Stimulated activated naive CD8-positive, alpha-beta T cell treated with anti-CD3 and anti-CD28 coated beads, Interleukin-15, Interleukin-2, amounts not matched to agents 100 U/mL and 50 U/mL, for 24 hours (primary cell): Measurements from ENCODE around the gene SLC24A3.

Experiments used
- ATAC-seq: fragments of 150-1000 bp; cut with Tn5 transposase; one replicate; pipeline ENCODE4 v1.10.0; 2021
- DNase-seq: peaks from one replicate; pipeline ENCODE4 v3.0.0; 2021

SLC24A3 gene

DNA sequence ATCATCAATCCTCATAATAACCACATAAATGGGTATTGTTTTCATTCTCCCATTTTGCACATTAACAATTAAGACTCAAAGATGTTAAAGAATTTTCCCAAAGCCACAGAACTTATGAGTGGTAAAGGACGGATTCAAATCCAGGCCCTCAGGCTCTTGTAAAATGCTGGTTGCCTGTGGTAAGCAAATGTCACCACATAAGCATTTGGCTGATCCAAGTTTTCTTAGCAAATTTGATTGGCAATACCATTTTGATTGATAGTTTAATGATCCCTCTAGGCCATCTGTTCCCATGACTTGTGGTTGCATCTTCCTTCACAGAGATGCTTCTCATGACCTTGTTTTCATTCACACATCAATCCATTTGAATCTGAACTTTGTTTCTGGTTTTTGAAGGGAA lies 293.6 kb downstream of the SLC24A3 start:
- DNase-seq (no peak), ATAC-seq (no peak)

DNA sequence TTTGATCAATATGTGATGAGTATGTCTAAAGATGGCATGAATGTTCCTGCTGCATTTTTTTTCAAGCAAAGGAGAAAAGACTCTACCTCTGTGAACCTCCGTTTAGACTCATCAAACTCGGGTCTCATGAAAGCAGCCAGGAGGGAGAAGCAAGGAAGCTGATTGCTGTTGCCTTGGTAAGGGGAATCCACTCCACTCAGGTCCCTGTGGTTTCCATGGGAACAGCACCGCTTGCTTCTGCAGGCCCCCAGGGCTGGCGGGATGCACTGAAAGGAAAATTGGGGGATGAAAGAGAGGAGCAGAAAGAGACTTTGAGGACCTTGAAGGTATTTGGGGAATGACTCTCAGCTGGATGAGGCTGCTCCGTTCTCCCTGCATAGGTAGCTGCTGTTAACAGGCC lies 296.0 kb downstream of the SLC24A3 start:
- ATAC-seq (no peak), DNase-seq (no peak)

DNA sequence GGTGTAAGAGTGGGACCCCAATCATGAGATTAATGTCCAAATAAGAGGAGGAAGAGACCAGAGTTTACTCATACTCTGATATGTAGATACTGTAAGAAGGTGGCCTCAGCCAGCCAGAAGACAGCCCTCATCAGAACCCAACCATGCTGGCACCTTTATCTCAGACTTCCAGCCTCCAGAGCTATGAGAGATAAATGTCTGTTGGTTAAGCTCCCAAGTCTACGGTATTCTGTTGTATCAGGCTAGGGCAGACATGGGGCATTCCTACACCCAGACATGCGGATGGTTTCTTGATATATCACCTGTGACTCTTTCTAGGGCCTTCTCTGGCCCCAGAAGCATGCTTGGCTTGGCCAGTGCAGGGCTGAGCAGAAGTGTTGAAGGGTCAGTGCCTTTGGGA lies 298.2 kb downstream of the SLC24A3 start:
- ATAC-seq, result no peak

DNA sequence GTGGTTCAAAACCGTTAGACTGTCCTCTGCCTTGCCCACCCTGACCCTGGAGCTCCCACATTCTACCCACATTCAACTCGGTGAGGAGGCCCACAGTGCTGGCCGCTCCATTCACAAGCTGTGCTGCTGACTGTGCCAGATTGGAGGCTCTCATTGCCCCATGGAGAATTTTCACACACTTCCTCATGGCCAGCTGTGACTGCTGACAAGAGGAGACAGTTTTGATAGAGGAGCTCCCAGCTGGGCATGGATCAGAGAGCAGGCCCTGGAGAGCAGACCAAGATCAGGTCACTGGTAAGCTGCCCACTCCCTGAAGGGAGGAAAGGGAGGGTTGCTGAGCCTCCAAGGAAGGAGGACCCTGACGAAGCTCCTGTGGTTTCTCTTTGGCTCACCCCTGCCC lies 299.5 kb downstream of the SLC24A3 start:
- ATAC-seq (no peak), DNase-seq (no peak)

More for the DNA sequence above, 298.2 kb downstream of the SLC24A3 start:
- DNase-seq, result no peak

DNA sequence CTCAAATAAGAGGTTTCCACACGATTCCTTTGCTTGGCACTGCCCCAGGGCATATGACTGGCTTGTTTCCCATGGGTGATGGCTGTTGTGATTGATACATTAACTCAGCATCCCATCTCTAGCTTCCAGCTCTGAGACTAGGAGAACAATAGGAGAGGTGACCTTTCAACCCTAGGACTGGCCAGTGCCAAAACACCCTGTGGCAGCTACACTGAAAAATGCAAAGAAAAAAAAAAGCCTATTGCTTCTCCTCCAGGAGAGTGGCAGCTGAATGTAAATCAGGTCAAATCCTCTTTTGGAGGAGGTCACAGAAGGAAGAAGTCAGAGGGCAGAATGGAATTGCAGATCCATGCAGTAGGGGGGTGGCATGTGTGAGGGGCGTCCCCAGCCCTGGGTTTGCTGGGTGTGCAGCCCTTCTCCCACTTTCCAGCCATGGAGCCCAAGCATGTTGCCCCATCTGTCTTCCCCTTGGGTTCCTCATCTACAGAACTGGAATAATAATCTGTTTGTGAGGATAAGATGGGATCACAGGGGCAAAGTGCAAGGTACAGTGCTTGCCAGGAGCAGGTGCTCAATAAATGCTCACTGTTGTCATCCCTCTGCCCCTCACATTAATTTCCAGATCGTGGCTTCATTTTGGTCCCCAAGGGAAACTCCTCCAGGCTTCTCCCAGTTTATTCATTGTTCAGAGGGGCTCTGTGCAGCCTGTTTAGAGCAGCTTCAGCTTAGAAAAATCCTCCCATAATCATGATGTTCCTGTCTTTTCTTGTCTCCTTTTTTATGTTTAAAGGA lies 300.6 kb downstream of the SLC24A3 start:
- DNase-seq, result no peak
- ATAC-seq, result no peak

DNA sequence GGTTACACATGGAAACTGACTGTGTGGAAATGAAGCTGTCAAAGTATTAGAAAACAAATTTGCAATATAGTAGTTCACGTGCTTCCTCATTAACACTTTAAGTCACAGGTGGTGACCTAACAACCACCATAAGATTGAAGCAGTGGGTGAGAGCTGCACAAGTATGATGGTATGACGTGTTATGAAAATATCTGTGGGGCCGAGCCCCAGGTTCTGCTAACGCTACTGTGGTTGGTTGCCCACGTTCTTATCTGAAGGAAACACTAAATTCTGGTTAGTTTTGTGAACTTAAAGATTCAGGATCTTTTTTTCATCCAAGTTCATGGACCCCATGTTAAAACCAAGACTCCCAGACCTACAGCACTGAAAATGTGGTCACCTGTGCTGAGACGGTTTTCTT lies 302.6 kb downstream of the SLC24A3 start:
- no peak for ATAC-seq
- DNase-seq, result no peak

DNA sequence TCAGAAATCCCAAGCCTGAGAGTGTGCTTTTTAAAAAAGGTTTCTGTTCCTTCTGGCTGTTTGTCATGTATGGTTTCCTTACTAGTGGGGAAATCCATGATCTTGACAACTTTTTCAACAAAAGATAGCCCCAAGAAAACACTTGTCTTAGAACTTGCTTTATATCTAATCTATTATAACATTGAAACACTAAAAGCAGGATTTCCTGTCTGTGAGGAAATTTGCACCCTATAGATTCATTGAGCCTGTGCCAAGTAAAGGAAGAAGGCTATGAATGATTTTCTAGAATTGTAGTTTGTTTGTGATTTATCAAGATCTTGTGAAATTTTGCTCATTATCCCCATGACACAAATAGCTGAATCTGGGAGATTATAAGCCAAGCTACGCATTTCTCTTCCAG lies 307.0 kb downstream of the SLC24A3 start:
- DNase-seq (no peak), ATAC-seq (no peak)

DNA sequence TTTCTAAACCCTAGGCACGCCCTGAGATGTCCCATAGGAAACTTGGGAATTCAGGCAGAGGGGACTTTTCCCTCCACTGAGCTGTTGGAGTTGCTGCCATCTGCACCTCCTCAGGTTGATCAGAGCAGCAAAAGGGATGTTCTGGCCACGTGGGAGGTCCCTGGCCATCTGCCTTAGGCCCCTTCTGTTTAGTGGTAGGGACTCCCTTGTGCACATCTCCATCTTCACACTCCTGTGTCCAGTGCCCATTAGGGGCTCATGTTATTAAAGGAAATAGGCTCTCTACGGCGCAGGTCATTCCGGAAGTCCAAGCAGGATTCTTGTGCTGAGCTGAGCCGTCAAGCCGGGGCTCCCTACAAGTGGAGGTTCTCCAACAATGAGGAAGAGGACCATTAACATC lies 307.8 kb downstream of the SLC24A3 start:
- no peak for DNase-seq
- no peak for ATAC-seq

DNA sequence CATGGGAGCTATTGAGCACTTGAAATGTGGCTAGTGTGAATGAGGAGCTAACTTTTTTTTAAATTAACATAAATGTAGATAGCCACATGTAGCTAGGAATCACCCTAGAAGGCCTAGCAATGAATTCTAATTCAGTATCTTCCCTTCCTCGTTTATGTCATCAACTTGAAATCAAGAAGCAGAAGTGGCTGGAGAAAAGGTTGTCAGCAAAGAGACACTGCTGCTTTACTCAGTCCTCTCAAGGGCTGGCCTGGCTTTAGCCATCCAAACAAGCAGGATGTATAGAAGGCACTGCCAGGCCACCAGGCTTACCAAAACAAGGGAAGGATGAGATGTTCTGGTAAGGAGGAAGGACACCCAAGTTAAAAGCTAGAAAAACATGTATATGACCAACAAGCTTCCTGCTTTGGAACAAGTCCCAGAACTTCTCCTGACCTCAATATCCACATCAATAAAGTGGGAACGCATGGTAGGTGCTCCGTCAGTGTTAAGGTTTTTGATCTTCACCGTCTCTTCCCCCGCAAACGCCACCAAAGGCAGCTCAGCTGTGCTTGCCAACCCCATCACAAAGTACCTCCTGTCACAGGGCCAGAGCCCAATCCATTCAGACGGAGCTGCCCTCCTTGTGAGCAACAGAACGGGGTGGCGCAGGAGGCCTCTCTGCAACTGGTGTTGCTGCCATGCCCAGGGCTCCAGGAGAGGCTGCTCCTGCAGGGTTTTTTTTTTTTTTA lies 309.8 kb downstream of the SLC24A3 start:
- ATAC-seq (no peak), DNase-seq (peak; percentile 10)

DNA sequence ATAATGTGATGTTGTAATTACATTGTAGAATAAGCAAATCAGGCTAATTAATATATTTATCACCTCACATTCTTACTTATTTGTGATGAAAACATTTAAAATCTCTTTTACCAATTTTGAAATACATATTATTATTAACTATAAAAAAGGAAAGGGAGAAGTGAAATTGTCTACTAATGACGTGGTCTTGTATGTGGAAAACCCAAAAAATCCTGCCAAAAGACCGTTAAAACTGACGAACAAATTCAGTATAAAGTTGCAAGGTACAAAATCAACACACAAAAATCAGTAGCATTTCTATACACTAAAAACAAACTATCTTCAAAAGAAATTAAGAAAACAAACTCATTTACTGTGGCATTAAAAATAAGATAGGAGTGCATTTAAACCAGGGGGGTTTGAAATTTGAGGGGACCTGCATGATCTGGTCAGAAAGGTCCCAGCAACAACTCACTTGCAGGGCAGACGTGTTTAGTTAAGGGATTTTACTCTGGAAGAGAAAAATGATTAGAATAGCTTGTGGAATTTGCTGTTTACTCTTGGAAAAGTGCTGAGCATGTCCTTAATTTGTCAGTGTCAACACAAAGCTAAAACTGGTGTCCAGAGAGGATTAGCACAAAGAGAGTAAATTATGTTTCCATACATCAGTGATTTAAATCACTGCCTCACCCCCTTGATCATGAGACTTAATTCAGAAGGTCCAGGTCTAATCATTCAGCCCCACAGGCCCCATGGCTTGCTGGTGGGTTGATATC lies 310.6 kb downstream of the SLC24A3 start:
- ATAC-seq (no peak), DNase-seq (no peak)

DNA sequence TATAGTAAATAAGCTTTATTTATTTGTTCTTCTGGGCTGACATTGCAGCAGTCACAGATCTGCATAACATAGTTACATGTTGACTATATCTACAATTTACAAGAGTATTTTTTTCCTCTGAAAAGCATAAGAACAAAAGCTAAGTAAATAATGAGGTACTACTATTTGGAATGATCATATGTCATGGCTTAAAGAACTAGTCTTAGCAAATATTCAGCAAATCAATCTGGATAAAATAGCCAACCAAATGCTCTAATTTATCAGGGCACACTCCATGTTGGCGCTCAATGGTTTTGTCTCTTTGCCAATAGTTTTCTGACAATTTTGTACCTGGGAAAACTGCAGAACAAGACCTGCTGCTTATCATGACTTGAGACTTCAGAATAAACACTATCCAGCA lies 312.2 kb downstream of the SLC24A3 start:
- no peak for ATAC-seq
- DNase-seq, result no peak

DNA sequence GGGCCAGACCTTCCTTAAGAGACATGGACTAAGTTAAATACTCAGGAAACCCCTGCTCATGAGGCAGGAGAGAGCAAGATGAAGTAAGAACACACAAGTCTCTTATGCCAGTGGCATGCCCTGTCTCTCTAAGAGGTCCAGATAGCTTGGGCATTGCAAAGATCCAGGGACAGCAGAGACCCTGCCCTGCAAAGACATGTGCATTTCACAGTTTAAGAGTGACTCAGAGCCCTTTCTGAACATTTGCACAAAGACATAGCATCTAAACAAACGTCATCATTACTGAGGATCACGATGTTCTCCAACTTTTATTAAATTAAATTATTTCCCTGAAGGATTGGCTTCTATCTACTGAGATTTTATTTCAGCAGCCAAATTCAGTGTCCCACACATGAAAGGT lies 315.1 kb downstream of the SLC24A3 start:
- ATAC-seq (no peak), DNase-seq (no peak)

DNA sequence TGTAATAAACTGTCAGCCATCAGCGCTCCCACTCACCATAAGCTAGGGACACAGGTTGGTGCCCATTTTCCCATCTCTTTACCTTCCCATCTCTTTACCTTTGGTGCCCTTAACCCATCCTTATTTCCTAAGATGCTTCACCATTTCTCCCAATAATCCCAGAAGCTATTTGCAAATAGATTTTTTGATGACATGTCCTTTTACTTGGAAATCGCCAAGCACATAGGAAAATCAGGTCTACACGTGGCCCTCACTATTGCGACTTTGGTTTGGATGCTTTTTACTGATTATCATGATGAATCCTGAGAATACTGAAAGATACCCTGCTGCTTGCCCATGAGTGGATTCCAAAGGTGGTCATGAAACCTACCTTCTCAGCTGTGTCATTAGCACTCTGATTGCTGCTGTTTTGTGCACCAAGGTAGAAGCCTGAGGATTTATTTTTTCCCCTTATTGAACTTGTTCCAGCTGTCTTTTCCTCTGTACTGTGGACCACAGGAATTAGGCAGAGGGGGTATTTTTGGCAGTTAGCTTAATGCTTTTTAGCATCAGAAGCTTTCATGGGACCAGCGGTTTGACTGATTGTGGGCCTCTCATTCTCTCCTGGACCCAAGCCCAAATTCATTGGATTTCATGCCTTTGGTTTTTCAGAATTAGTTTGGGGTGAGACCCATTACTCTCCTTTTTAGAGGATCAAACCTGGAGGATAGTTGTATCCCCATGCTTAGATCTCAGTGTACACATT lies 316.0 kb downstream of the SLC24A3 start:
- ATAC-seq (no peak), DNase-seq (no peak)

DNA sequence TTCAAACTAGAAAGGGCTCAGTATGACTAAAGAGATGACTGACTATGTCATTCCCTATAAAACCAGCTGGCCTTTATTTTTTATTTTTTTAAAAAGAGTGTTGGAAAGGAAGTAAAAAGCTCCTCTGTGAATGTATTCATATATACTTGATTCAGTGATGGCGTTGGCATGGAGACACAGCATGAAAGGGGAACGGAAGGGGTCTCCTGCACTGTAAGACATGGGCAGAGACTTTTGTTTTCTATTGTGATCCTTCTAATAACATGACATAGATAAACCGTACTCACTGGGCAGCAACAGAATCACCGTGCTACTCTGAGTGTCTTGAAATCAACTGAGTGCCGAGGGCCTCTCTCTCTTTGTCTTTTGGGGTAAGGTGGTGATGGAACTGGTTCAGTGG lies 317.6 kb downstream of the SLC24A3 start:
- DNase-seq (no peak), ATAC-seq (no peak)

DNA sequence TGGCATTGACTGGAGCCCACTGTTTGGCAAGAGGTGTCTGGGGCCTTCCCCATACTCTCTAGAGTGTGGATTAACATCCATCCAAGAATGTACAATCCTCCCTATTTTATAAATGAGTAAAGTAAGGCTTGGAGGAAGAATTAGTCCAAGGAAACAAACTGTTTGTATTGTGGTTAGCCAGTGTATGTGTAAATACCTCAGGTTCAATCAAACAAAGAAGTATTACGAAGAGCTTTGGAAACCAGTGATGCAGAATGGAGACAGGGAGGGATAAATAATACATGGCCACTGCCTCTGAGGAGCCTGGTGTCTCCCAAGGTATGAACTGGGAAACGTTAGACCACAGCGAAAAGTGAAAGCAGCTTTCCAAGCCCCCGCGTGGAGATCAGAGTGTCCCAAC lies 319.0 kb downstream of the SLC24A3 start:
- no peak for ATAC-seq
- no peak for DNase-seq

DNA sequence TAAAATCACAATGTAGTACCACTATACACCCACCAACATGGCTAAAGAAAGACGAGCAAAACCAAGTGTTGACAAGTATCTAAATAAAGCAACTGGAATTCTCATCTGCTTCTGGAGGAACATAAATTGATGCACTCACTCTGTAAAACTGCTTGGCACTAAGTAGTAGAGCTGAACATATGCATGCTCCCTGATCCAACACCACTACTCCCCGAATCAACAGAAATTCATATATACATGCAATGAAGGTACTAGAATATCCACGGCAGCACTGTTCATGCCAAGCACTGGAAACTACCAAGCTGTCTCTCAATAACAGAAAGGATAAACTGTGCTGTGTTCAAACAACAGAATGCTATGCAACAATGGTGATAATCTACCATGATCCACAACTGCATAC lies 326.1 kb downstream of the SLC24A3 start:
- no peak for ATAC-seq

DNA sequence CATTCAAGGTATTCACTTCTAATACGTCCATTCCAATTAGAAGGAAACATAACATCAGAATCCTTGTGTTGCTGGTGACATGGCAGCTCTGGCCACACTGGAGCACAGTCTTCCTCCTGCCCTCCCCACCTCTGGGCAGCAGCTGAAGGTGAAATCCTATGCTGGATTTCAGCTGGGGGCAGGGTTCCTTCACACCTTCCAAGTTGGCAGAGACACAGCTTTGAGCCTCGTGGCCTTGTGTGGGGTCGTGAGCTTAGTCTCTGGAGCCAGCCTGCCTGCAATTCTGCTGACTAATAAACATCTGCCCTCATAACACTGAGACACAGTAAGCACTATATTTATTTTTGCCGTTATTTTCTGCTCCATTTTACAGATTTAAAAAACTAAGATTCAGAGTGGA lies 326.7 kb downstream of the SLC24A3 start:
- ATAC-seq, result no peak
- DNase-seq, result no peak

More for the DNA sequence above, 326.1 kb downstream of the SLC24A3 start:
- no peak for DNase-seq

DNA sequence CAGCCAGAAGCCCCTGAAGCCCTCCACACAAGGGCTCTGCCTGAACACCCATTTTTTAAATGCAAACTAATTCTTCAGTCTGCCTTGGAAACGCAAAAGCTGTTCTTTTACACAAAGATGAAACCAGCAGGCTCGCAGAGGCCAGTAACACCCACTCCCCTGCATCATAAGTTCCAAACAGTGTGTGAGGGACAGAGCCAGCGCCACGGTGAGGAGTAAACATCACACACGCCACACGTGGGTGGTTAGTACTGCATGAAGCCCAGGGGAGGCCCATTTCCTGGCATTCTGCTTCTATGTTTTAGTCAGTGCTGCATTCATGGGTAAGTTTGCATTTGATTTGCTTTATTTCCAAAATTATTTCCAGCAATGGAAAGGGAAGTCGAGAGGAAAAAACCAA lies 327.9 kb downstream of the SLC24A3 start:
- ATAC-seq, result peak; percentile 81

DNA sequence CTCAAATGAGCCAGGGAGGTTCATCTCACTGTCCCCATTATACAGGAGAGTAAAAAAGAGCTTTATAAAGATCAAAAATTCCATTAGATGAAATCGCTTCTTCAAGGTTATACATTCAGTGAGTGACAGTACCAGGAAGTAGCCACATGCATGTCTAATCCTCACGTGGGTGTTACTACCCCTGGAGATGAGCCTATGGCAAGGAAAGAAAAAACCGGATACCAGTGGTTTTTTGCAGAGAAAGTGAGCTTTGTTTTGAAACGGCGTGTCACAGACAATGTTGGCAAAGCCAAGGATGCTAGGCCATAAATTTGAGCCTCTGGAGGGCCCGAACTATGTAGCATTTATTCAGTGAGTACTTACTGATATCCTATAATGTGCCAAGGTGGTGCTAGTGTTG lies 330.7 kb downstream of the SLC24A3 start:
- DNase-seq (no peak), ATAC-seq (no peak)

More for the DNA sequence above, 327.9 kb downstream of the SLC24A3 start:
- DNase-seq, result peak; percentile 40

DNA sequence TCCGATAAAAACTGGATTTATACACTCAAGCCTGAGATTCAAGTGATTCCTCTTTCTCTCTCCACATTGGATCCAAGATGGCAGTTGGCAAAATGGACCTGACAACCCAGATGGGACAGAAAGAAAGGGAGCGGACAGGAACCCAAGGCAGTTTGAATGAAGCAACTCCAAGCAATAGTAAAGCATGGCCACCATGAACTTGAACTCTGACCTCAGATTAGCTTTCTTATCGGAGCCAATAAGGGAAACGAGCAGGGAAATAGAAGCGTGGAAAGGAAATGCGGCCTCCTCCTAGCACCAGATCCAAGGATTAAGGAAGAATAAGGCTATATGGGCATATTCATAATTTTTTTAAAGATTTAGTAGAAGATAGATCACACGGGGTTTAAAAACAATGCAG lies 332.2 kb downstream of the SLC24A3 start:
- ATAC-seq, result no peak
- no peak for DNase-seq

DNA sequence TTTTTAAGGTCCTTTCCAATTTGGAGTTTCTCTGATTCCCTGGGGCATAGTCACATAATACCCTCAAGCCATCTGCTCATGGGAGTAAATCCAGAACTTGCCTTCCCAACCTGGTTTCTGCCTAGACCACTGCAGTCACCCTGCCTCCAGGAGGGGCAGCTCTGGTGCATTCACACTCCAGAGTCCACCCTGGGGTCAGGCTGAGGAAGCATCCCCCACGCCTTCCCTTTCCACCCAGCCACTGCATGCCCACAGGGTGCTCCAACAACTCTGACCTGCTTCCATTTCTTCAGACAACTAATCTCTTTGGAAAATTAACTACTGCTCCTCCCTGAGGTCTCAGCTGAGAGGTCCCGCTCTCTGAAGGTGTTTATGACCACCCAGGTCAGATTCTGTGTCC lies 334.2 kb downstream of the SLC24A3 start:
- no peak for DNase-seq
- no peak for ATAC-seq

DNA sequence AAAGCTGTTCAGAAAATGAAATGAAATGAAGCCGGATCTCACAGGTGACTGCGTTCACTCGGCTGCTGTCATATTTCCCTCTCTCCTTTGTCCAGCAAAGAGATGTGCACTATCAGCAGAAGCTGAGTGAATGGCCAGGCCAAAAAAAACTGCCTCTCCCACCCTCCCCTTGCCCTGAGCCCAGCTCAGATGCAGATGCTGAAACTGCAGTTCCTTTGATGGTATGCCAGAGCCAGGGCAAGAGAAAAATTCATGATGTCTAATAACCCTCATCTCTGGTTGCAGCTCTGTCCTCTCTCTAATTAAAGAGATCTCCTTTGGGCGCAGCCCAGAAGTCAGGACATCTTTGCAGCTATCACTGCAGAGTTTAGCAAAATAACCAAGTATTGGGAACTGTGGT lies 335.1 kb downstream of the SLC24A3 start:
- DNase-seq, result no peak
- ATAC-seq, result no peak
